Measurements from ENCODE around the gene ENAH.

ENAH gene

DNA sequence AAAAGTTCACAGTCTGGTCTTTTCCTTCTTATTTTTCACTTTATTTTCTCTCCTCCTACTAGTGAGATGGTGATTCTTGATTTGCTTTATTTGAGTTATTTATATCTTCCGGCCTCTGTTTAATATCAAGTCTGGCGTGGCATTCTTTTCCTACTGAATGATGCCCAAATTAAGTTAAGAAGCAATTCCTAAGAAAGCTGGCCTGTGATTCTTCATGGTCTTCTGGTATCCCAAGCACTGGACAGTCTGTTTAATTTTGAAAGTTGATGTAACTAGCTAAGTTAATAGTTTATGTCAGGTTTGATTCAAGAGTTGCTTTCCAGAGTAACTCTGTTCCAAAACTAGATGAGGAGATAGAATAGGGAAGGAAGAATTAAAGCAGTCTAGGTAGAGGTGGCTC lies 9.2 kb upstream of the ENAH start:
- Histone ChIP-seq H3K9me2 (replicated peaks; ENCODE audit: control insufficient read depth, low read length) (no peaks in the 10 kb centered on the region), H3K4me2 (ENCODE audit: low read length) (no peak overlapping the region), H3K4me1 (ENCODE audit: control insufficient read depth, low read length) (peaks cover 15% of the 10 kb centered on the region), H3K4me3 (ENCODE audit: low read length) (no peak overlapping the region), H3K79me2 (ENCODE audit: control insufficient read depth, low read length) (no peaks in the 10 kb centered on the region), H3K9me3 (ENCODE audit: control insufficient read depth, insufficient read depth, low read length) (no peaks in the 10 kb centered on the region), H3K36me3 (ENCODE audit: control insufficient read depth, low read length) (no peaks in the 10 kb centered on the region), H3F3A (ENCODE audit: control insufficient read depth, insufficient read depth) (no peaks in the 10 kb centered on the region), H3K27ac (ENCODE audit: low read depth, low read length) (no peak overlapping the region), H4K20me1 (ENCODE audit: control insufficient read depth, insufficient read depth, low read depth, low read length) (no peaks in the 10 kb centered on the region), H3K27me3 (ENCODE audit: control insufficient read depth, low read length) (no peaks in the 10 kb centered on the region)
- no peak for TF ChIP-seq EZH2phosphoT487 (IDR thresholded peaks at IDR 0.05; ENCODE audit: borderline replicate concordance, low read length)
- TF ChIP-seq, protein P1, sequence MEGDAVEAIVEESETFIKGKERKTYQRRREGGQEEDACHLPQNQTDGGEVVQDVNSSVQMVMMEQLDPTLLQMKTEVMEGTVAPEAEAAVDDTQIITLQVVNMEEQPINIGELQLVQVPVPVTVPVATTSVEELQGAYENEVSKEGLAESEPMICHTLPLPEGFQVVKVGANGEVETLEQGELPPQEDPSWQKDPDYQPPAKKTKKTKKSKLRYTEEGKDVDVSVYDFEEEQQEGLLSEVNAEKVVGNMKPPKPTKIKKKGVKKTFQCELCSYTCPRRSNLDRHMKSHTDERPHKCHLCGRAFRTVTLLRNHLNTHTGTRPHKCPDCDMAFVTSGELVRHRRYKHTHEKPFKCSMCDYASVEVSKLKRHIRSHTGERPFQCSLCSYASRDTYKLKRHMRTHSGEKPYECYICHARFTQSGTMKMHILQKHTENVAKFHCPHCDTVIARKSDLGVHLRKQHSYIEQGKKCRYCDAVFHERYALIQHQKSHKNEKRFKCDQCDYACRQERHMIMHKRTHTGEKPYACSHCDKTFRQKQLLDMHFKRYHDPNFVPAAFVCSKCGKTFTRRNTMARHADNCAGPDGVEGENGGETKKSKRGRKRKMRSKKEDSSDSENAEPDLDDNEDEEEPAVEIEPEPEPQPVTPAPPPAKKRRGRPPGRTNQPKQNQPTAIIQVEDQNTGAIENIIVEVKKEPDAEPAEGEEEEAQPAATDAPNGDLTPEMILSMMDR (IDR thresholded peaks at IDR 0.05; ENCODE audit: low read depth, low read length, poor library complexity, severe bottlenecking), result no peak

DNA sequence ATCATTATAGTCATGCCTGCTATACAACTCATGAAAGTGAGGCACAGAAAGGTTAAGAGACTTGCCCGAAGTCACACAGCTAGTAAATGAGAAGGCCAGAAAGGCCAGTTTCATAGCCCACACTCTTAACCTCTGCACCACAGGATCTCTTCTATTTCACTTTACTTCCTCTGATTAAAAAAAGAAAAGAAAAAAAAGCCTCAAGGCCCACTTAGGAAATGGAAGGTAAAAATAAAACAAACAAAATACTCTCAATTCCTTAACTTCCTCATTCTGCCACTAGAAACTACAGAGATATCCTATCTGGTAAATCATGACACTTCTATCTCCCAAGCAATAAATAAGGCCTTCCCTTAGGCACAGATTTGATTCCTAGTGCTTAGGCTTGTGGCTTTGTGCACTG lies 7.6 kb upstream of the ENAH start:
- no peaks in the 10 kb centered on the region for H3F3A ChIP-seq (ENCODE audit: control insufficient read depth, insufficient read depth)
- H3K79me2 ChIP-seq (ENCODE audit: control insufficient read depth, low read length), result no peaks in the 10 kb centered on the region
- no peak overlapping the region for H3K27ac ChIP-seq (ENCODE audit: low read depth, low read length)
- H3K9me2 ChIP-seq (replicated peaks; ENCODE audit: control insufficient read depth, low read length), result no peaks in the 10 kb centered on the region
- peaks cover 2% of the 10 kb centered on the region; the same call in 1 of the 2 replicates for H3K27me3 ChIP-seq (ENCODE audit: control insufficient read depth, low read length)
- no peaks in the 10 kb centered on the region for H4K20me1 ChIP-seq (ENCODE audit: control insufficient read depth, insufficient read depth, low read depth, low read length)
- H3K4me3 ChIP-seq (ENCODE audit: low read length), result 0 out of 2 replicates have a peak overlapping the region, but pooled peaks have one; percentile 2
- TF ChIP-seq EZH2phosphoT487 (IDR thresholded peaks at IDR 0.05; ENCODE audit: borderline replicate concordance, low read length), result no peak
- TF ChIP-seq, protein P1 (IDR thresholded peaks at IDR 0.05; ENCODE audit: low read depth, low read length, poor library complexity, severe bottlenecking), result no peak
- peak overlapping the region; percentile 41 for H3K4me2 ChIP-seq (ENCODE audit: low read length)
- H3K36me3 ChIP-seq (ENCODE audit: control insufficient read depth, low read length), result no peaks in the 10 kb centered on the region
- no peaks in the 10 kb centered on the region for H3K9me3 ChIP-seq (ENCODE audit: control insufficient read depth, insufficient read depth, low read length)
- H3K4me1 ChIP-seq (ENCODE audit: control insufficient read depth, low read length), result peaks cover 15% of the 10 kb centered on the region

DNA sequence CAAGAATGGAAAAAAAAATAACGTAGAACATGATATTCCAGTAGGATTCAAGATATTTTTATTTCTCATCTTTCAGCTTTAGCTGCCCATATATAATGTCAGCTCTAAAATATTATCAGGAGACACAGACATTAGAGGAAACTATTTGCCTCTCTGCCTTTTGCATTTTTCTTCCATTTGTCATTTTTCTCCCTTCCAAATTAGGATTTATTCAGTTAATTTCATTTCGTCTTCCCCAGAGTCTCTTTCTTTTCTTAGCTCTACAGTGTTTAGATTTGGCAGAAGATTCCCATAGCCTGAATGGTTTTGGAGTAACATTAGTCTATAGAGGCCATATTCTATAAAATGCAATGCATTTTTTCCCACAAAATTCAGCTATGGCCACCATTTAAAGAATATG lies 5.1 kb upstream of the ENAH start:
- Histone ChIP-seq H3F3A (ENCODE audit: control insufficient read depth, insufficient read depth) (no peaks in the 10 kb centered on the region), H3K4me2 (ENCODE audit: low read length) (no peak overlapping the region)

More for the DNA sequence above, 5.1 kb upstream of the ENAH start:
- no peaks in the 10 kb centered on the region for H3K36me3 ChIP-seq (ENCODE audit: control insufficient read depth, low read length)
- no peak for TF ChIP-seq EZH2phosphoT487 (IDR thresholded peaks at IDR 0.05; ENCODE audit: borderline replicate concordance, low read length)
- TF ChIP-seq, protein P1 (IDR thresholded peaks at IDR 0.05; ENCODE audit: low read depth, low read length, poor library complexity, severe bottlenecking), result no peak
- H3K4me1 ChIP-seq (ENCODE audit: control insufficient read depth, low read length), result peaks cover 19% of the 10 kb centered on the region
- no peaks in the 10 kb centered on the region for H3K9me2 ChIP-seq (replicated peaks; ENCODE audit: control insufficient read depth, low read length)
- H4K20me1 ChIP-seq (ENCODE audit: control insufficient read depth, insufficient read depth, low read depth, low read length), result no peaks in the 10 kb centered on the region
- H3K79me2 ChIP-seq (ENCODE audit: control insufficient read depth, low read length), result no peaks in the 10 kb centered on the region
- H3K27ac ChIP-seq (ENCODE audit: low read depth, low read length), result no peak overlapping the region
- H3K27me3 ChIP-seq (ENCODE audit: control insufficient read depth, low read length), result peaks cover 22% of the 10 kb centered on the region
- no peaks in the 10 kb centered on the region for H3K9me3 ChIP-seq (ENCODE audit: control insufficient read depth, insufficient read depth, low read length)
- no peak overlapping the region for H3K4me3 ChIP-seq (ENCODE audit: low read length)
